GM19035 (cell line): ENCODE data around the gene SSH2.
A peak's percentile ranks its signal among the peaks of the same experiment; 100 is the strongest.

ENCODE experiments used
- ATAC-seq: cut with Tn5 transposase; IDR thresholded peaks from one replicate; pipeline ENCODE4 v1.9.1; 2021; ENCODE audit not compliant: unreplicated experiment

The SSH2 gene

GRCh38 chr17:29579866-29580771 lies 349.9 kb downstream of the SSH2 start:
- ATAC-seq, result peak; percentile 71

GRCh38 chr17:29578626-29579485 lies 351.2 kb downstream of the SSH2 start:
- no peak for ATAC-seq

GRCh38 chr17:29577385-29578211 lies 352.4 kb downstream of the SSH2 start:
- ATAC-seq, result no peak

- no peak for ATAC-seq
Observed at GRCh38 chr17:29577001-29577370, 353.0 kb downstream of the SSH2 start.

- no peak for ATAC-seq
Observed at GRCh38 chr17:29576214-29577000, 353.6 kb downstream of the SSH2 start.
